HEK293T (cell line): Measurements from ENCODE around the gene HAGH.

ENCODE experiments used
- BHLHE40 ChIP-seq: fragments of 450-650 bp; IDR thresholded peaks from 2 replicates; pipeline ENCODE4 v1.6.1; 2016; ENCODE audit warnings: mild to moderate bottlenecking, moderate library complexity, borderline replicate concordance
- FOXA1 ChIP-seq: fragments of 450-650 bp; IDR thresholded peaks from 2 replicates; pipeline ENCODE4 v1.6.1; 2016; ENCODE audit warnings: mild to moderate bottlenecking
- FOXM1 ChIP-seq: fragments of 450-650 bp; IDR thresholded peaks from 2 replicates; pipeline ENCODE4 v1.6.1; 2017; ENCODE audit warnings: mild to moderate bottlenecking, borderline replicate concordance
- NFRKB ChIP-seq: fragments of 450-650 bp; IDR thresholded peaks from 2 replicates; pipeline ENCODE4 v1.6.1; 2016; ENCODE audit warnings: mild to moderate bottlenecking, moderate library complexity
- SP1 ChIP-seq: fragments of 450-650 bp; IDR thresholded peaks from 2 replicates; pipeline ENCODE4 v1.6.1; 2017
- TARDBP ChIP-seq: fragments of 450-650 bp; IDR thresholded peaks from 2 replicates; pipeline ENCODE4 v1.6.1; 2016
- ZNF384 ChIP-seq: fragments of 450-650 bp; IDR thresholded peaks from 2 replicates; pipeline ENCODE4 v1.6.1; 2016

- TF ChIP-seq NFRKB (no peak), SP1 (no peak), BHLHE40 (no peak), TARDBP (no peak), FOXM1 (no peak), ZNF384 (no peak), FOXA1 (no peak)
Measured at GRCh38 chr16:1861730-1862129, 35.1 kb upstream of the HAGH start.
